CD1c-positive myeloid dendritic cell (primary cell): Measurements from ENCODE around the gene STAT1.
A peak's percentile ranks its signal among the peaks of the same experiment; 100 is the strongest.

Experiments used
- DNase-seq: peaks from one replicate; pipeline ENCODE4 v3.0.0-alpha.2; 2016; ENCODE audit errors: extremely low spot score

Gene STAT1

GRCh38 chr2:191031256-191031655 lies 17.3 kb upstream of the STAT1 start:
- no peak for DNase-seq

GRCh38 chr2:191030521-191031154 lies 16.7 kb upstream of the STAT1 start:
- peak; percentile 63 for DNase-seq

GRCh38 chr2:191029280-191029950 lies 15.4 kb upstream of the STAT1 start:
- DNase-seq: no peak

GRCh38 chr2:191026377-191026776 lies 12.4 kb upstream of the STAT1 start:
- no peak for DNase-seq

- peak; percentile 31 for DNase-seq
Measured at GRCh38 chr2:191025135-191025534, 11.2 kb upstream of the STAT1 start.

- DNase-seq: no peak
Measured at GRCh38 chr2:191023235-191023679, 9.3 kb upstream of the STAT1 start.

- DNase-seq: peak; percentile 92
Measured at GRCh38 chr2:191020742-191021381, 6.9 kb upstream of the STAT1 start.

- DNase-seq: peak; percentile 99
Measured at GRCh38 chr2:191020221-191020741, 6.3 kb upstream of the STAT1 start.

- no peak for DNase-seq
Measured at GRCh38 chr2:191019376-191019775, 5.4 kb upstream of the STAT1 start.

- no peak for DNase-seq
Measured at GRCh38 chr2:191018643-191019119, 4.7 kb upstream of the STAT1 start.

- DNase-seq: no peak
Measured at GRCh38 chr2:191018048-191018447, 4.1 kb upstream of the STAT1 start.

GRCh38 chr2:191015831-191016230 lies 1.9 kb upstream of the STAT1 start:
- no peak for DNase-seq

GRCh38 chr2:191015239-191015638 lies 1.3 kb upstream of the STAT1 start:
- DNase-seq: no peak

- no peak for DNase-seq
Measured at GRCh38 chr2:191014653-191015020, 666 bp upstream of the STAT1 start.

GRCh38 chr2:191013682-191013931 lies 364 bp downstream of the STAT1 start:
- no peak for DNase-seq

GRCh38 chr2:191012845-191013681 lies 908 bp downstream of the STAT1 start:
- DNase-seq: peak; percentile 58

- no peak for DNase-seq
Measured at GRCh38 chr2:191012346-191012745, 1.6 kb downstream of the STAT1 start.

GRCh38 chr2:191010887-191011885 lies 2.8 kb downstream of the STAT1 start:
- DNase-seq: no peak

GRCh38 chr2:191009541-191010374 lies 4.2 kb downstream of the STAT1 start:
- DNase-seq: no peak

GRCh38 chr2:191008286-191008685 lies 5.7 kb downstream of the STAT1 start:
- DNase-seq: no peak
